K562 (cell line): Measurements from ENCODE around the gene ING2. TPM values are rescaled to one million over a fixed set of nuclear protein-coding genes. Genes with fewer than 3 reads are reported as not detected.

ENCODE experiments used
- ARID1B ChIP-seq: fragments of 450-650 bp; IDR thresholded peaks from 2 replicates; pipeline ENCODE4 v1.6.1; 2016; ENCODE audit warnings: antibody characterized with exemption, mild to moderate bottlenecking, inconsistent platforms
- CBX2 ChIP-seq: fragments of 200-600 bp; sonication (generic); IDR thresholded peaks from one replicate; pipeline ENCODE4 v1.6.1; 2012; ENCODE audit warnings: mild to moderate bottlenecking, low read length, inconsistent platforms; ENCODE audit not compliant: insufficient read depth, poor library complexity, severe bottlenecking
- CHD7 ChIP-seq: fragments of 200-600 bp; sonication (generic); IDR thresholded peaks from one replicate; pipeline ENCODE4 v1.6.1; 2012; ENCODE audit warnings: mild to moderate bottlenecking, low read depth, low read length, inconsistent platforms
- CTBP1 ChIP-seq: fragments of 450-650 bp; IDR thresholded peaks from 2 replicates; pipeline ENCODE4 v1.6.1; 2016; ENCODE audit warnings: borderline replicate concordance
- DPF2 ChIP-seq: fragments of 450-650 bp; IDR thresholded peaks from 2 replicates; pipeline ENCODE4 v1.6.1; 2016
- ELF2 ChIP-seq: fragments of 250-450 bp; sonication (Bioruptor Pico); IDR thresholded peaks from 2 replicates; pipeline ENCODE4 v1.5.0; 2021; ENCODE audit warnings: mild to moderate bottlenecking
- GTF3C2 ChIP-seq: IDR thresholded peaks from 3 replicates; pipeline ENCODE4 v1.6.1; 2011; ENCODE audit warnings: borderline replicate concordance, mild to moderate bottlenecking, moderate library complexity; ENCODE audit not compliant: insufficient read length; ENCODE audit errors: extremely low read depth
- TAL1 ChIP-seq: fragments of 450-650 bp; IDR thresholded peaks from 2 replicates; pipeline ENCODE4 v1.6.1; 2016; ENCODE audit warnings: mild to moderate bottlenecking
- TARDBP ChIP-seq: fragments of 450-650 bp; IDR thresholded peaks from 2 replicates; pipeline ENCODE4 v1.6.1; 2016
- TCF3 ChIP-seq: sonication (generic); formaldehyde crosslinking; IDR thresholded peaks from 2 replicates; pipeline ENCODE4 v1.4.0; 2020; ENCODE audit warnings: mild to moderate bottlenecking, missing genetic modification reagents
- TRIM24 ChIP-seq, 2 experiments: fragments of 450-650 bp; IDR thresholded peaks; 2 replicates each; pipeline ENCODE4 v1.6.1; 2016
- VEZF1 ChIP-seq: fragments of 200-800 bp; sonication (Bioruptor generic); IDR thresholded peaks from 2 replicates; pipeline ENCODE4 v1.6.1; 2017; ENCODE audit warnings: missing genetic modification characterization, missing compliant biosample characterization
- ZNF184 ChIP-seq: sonication (generic); formaldehyde crosslinking; IDR thresholded peaks from 2 replicates; pipeline ENCODE4 v1.5.0; 2020; ENCODE audit warnings: missing genetic modification reagents
- ZNF324 ChIP-seq: fragments of 250-450 bp; sonication (Bioruptor Pico); IDR thresholded peaks from 2 replicates; pipeline ENCODE4 v1.4.0; 2020; ENCODE audit warnings: mild to moderate bottlenecking
- ZNF75A ChIP-seq: fragments of 450-650 bp; formaldehyde crosslinking; IDR thresholded peaks from 2 replicates; pipeline ENCODE4 v1.4.0; 2020; ENCODE audit warnings: mild to moderate bottlenecking
- polyA plus RNA-seq, 8 experiments: library from polyadenylated mRNA; depleted of rRNA in 4 of 8; stranded (reverse) in 5 of 8; unstranded in 3 of 8; fragments of >200 nt; fragmentation: Nextera tagmentation in 2 of 8; fragmentation: Illumina TruSeq in 1 of 8; extraction: Ambion mirVana in 2 of 8; extraction: Trizol in 1 of 8; gene quantifications; 2 replicates each; pipeline versions ENCODE4 v1.2.1 to v1.2.3, GENCODE V29; 2011 to 2014; ENCODE audit warnings: inconsistent platforms in 1 of 8, missing spikeins in 1 of 8
- total RNA-seq, 7 experiments: library from RNA; depleted of rRNA in 6 of 7; stranded (reverse); fragments of >200 nt in 6 of 7; fragmentation: Illumina TruSeq in 2 of 7; extraction: Trizol in 2 of 7; gene quantifications; 2 replicates each; pipeline versions ENCODE4 v1.2.1 to v1.2.3, GENCODE V29; 2011 to 2021; ENCODE audit warnings: low replicate concordance in 1 of 7

The ING2 gene
- total and polyA plus RNA-seq, 9 of the 15 experiments (the other 6 are each of a cell fraction or from before 2014, with no cell fraction given): 2.9 to 21.4 (median 12.4) TPM

GRCh38 chr4:183533698-183534097 lies 28.8 kb downstream of the ING2 start (continued):
- TF ChIP-seq CHD7: no peak
- no peak for TF ChIP-seq TRIM24 (IDR thresholded peaks at IDR 0.05)
- no peak for TF ChIP-seq CBX2
- peak; percentile 63 for TF ChIP-seq ARID1B
- TF ChIP-seq DPF2: peak; percentile 47
- TF ChIP-seq TCF3 (CRISPR knock-in tag): peak; percentile 39
- TF ChIP-seq CTBP1: 0 out of 2 replicates have a peak, but pooled peaks have one; percentile 25
- no peak for TF ChIP-seq ZNF324
- TF ChIP-seq ELF2 (CRISPR knock-in tag): no peak
- peak; percentile 85 for TF ChIP-seq VEZF1
- no peak for TF ChIP-seq TARDBP
- TF ChIP-seq ZNF75A: no peak
- no peak for TF ChIP-seq ZNF184 (CRISPR knock-in tag)
- TF ChIP-seq GTF3C2: no peak
- TF ChIP-seq TAL1: peak; percentile 23; the same call in 1 of the 2 replicates
